Measurements from ENCODE around the gene ZNF747. TPM values are rescaled to one million over a fixed set of nuclear protein-coding genes. Genes with fewer than 3 reads are reported as not detected.
"Not testable (repeated sequence)": the region's sequence is repeated elsewhere in the genome, so short reads cannot be mapped to it uniquely, and the experiment has no call there.

The ZNF747 gene
- total RNA-seq, 2 experiments from 2014 or later: 10.4 to 11.8 TPM

- DNase-seq: no peak
- Mint-ChIP-seq H3K27me3 (no peaks in the 10 kb centered on the region), H3K36me3 (ENCODE audit: low read depth) (peaks cover 17% of the 10 kb centered on the region), H3K9me3 (no peaks in the 10 kb centered on the region), H3K4me3 (no peak overlapping the region), H3K4me1 (peaks cover 22% of the 10 kb centered on the region), H3K27ac (no peak overlapping the region)
- CTCF ChIA-PET: interaction anchor here (1.1 to 1.6 kb wide), 2 partner anchors 20 to 59 kb away, joined by 3 read pairs; no protein-coding TSS in a partner anchor
- POLR2A ChIA-PET: no interaction called here
These were observed 4.6 kb upstream of the ZNF747 start for GRCh38 chr16:30539000-30539964.

GRCh38 chr16:30536391-30537024 is 1.9 kb upstream of the ZNF747 start:
- not testable (repeated sequence) for DNase-seq, H3K27me3 Mint-ChIP-seq, H3K9me3 Mint-ChIP-seq
- Mint-ChIP-seq H3K36me3 (ENCODE audit: low read depth) (peaks cover 25% of the 10 kb centered on the region), H3K27ac (peak overlapping the region; percentile 96), H3K4me3 (peak overlapping the region; percentile 85), H3K4me1 (peaks cover 28% of the 10 kb centered on the region)
- ChIA-PET CTCF (interaction anchor here (0.8 to 4.2 kb wide), 16 partner anchors 9 to 92 kb away, joined by 3 to 20 read pairs (median 4); partner anchors contain the start of genes ZNF764 and ZNF768), POLR2A (interaction anchor here (0.9 to 1.2 kb wide), 2 partner anchors 15 to 21 kb away, joined by 3 to 4 read pairs; partner anchors contain the start of gene ZNF764)

GRCh38 chr16:30535777-30536190 is 1.1 kb upstream of the ZNF747 start:
- ChIA-PET POLR2A (interaction anchor here (0.5 to 1.3 kb wide), 7 partner anchors 16 to 106 kb away, joined by 3 to 7 read pairs (median 4); partner anchors contain the start of genes DCTPP1, ZNF688 and ZNF764), CTCF (interaction anchor here (0.6 to 4.2 kb wide), 27 partner anchors 9 to 126 kb away, joined by 3 to 20 read pairs (median 5); partner anchors contain the start of genes ZNF688, ZNF689, ZNF764 and ZNF768)
- H3K4me3 Mint-ChIP-seq: peak overlapping the region; percentile 85
- DNase-seq: peak; percentile 69
- H3K4me1 Mint-ChIP-seq: peaks cover 32% of the 10 kb centered on the region
- no peaks in the 10 kb centered on the region for H3K27me3 Mint-ChIP-seq
- H3K36me3 Mint-ChIP-seq (ENCODE audit: low read depth): peaks cover 30% of the 10 kb centered on the region
- no peaks in the 10 kb centered on the region for H3K9me3 Mint-ChIP-seq
- H3K27ac Mint-ChIP-seq: peak overlapping the region; percentile 96

GRCh38 chr16:30535106-30535776 is 583 bp upstream of the ZNF747 start:
- H3K36me3 Mint-ChIP-seq (ENCODE audit: low read depth): peaks cover 32% of the 10 kb centered on the region
- H3K4me1 Mint-ChIP-seq: peaks cover 38% of the 10 kb centered on the region
- POLR2A ChIA-PET: interaction anchor here (0.5 to 1.3 kb wide), 8 partner anchors 17 to 117 kb away, joined by 3 to 7 read pairs (median 4); partner anchors contain the start of genes DCTPP1, ZNF688 and ZNF764
- H3K27me3 Mint-ChIP-seq: no peaks in the 10 kb centered on the region
- H3K27ac Mint-ChIP-seq: peak overlapping the region; percentile 96
- no peaks in the 10 kb centered on the region for H3K9me3 Mint-ChIP-seq
- CTCF ChIA-PET: interaction anchor here (0.6 to 4.2 kb wide), 30 partner anchors 8 to 392 kb away, joined by 3 to 20 read pairs (median 4); partner anchors contain the start of genes ZNF688, ZNF689, ZNF764 and ZNF768
- peak overlapping the region; percentile 85 for H3K4me3 Mint-ChIP-seq
- DNase-seq: peak; percentile 51

GRCh38 chr16:30533748-30534367 is 800 bp downstream of the ZNF747 start:
- Mint-ChIP-seq H3K9me3 (no peaks in the 10 kb centered on the region), H3K4me3 (peak overlapping the region; percentile 85), H3K4me1 (peaks cover 47% of the 10 kb centered on the region), H3K27me3 (no peaks in the 10 kb centered on the region), H3K36me3 (ENCODE audit: low read depth) (peaks cover 30% of the 10 kb centered on the region), H3K27ac (peak overlapping the region; percentile 96)
- CTCF ChIA-PET: interaction anchor here (0.8 to 4.2 kb wide), 16 partner anchors 9 to 160 kb away, joined by 3 to 20 read pairs (median 8); partner anchors contain the start of genes ZNF688, ZNF764 and ZNF768
- POLR2A ChIA-PET: interaction anchor here (0.6 kb wide), 1 partner anchor 23 kb away, joined by 3 read pairs; no protein-coding TSS in a partner anchor
- no peak for DNase-seq

GRCh38 chr16:30533146-30533522 is 1.5 kb downstream of the ZNF747 start:
- Mint-ChIP-seq H3K36me3 (ENCODE audit: low read depth) (peaks cover 28% of the 10 kb centered on the region), H3K27ac (no peak overlapping the region), H3K9me3 (no peaks in the 10 kb centered on the region), H3K4me1 (peaks cover 50% of the 10 kb centered on the region), H3K27me3 (no peaks in the 10 kb centered on the region), H3K4me3 (peak overlapping the region; percentile 69)
- DNase-seq: no peak
- ChIA-PET POLR2A (no interaction called here), CTCF (interaction anchor here (2.1 to 4.2 kb wide), 5 partner anchors 8 to 65 kb away, joined by 8 to 20 read pairs (median 15); partner anchors contain the start of genes ZNF688, ZNF764 and ZNF768)

- H3K4me1 Mint-ChIP-seq: peaks cover 52% of the 10 kb centered on the region
- DNase-seq: no peak
- H3K4me3 Mint-ChIP-seq: peak overlapping the region; percentile 69
- no peaks in the 10 kb centered on the region for H3K27me3 Mint-ChIP-seq
- peaks cover 24% of the 10 kb centered on the region for H3K36me3 Mint-ChIP-seq (ENCODE audit: low read depth)
- no peaks in the 10 kb centered on the region for H3K9me3 Mint-ChIP-seq
- POLR2A ChIA-PET: no interaction called here
- CTCF ChIA-PET: interaction anchor here (4.2 kb wide), 1 partner anchor 25 kb away, joined by 18 read pairs; the partner anchor contains the start of gene ZNF764
- H3K27ac Mint-ChIP-seq: no peak overlapping the region
These were observed 2.1 kb downstream of the ZNF747 start for GRCh38 chr16:30532285-30533145.

GRCh38 chr16:30530163-30531037 is 4.3 kb downstream of the ZNF747 start:
- H3K4me3 Mint-ChIP-seq: no peak overlapping the region
- no peak for DNase-seq
- H3K27ac Mint-ChIP-seq: peak overlapping the region; percentile 57
- H3K4me1 Mint-ChIP-seq: peaks cover 44% of the 10 kb centered on the region
- no peaks in the 10 kb centered on the region for H3K9me3 Mint-ChIP-seq
- H3K36me3 Mint-ChIP-seq (ENCODE audit: low read depth): peaks cover 15% of the 10 kb centered on the region
- no peaks in the 10 kb centered on the region for H3K27me3 Mint-ChIP-seq
- POLR2A ChIA-PET: no interaction called here
- CTCF ChIA-PET: interaction anchor here (0.7 to 2.9 kb wide), 9 partner anchors 11 to 201 kb away, joined by 3 to 10 read pairs (median 3); partner anchors contain the start of gene ZNF764

GRCh38 chr16:30528799-30529457 is 5.7 kb downstream of the ZNF747 start:
- peaks cover 46% of the 10 kb centered on the region for H3K4me1 Mint-ChIP-seq
- ChIA-PET CTCF (interaction anchor here (0.9 to 2.9 kb wide), 6 partner anchors 20 to 87 kb away, joined by 3 to 10 read pairs (median 4); partner anchors contain the start of gene ZNF764), POLR2A (no interaction called here)
- no peak overlapping the region for H3K4me3 Mint-ChIP-seq
- peaks cover 15% of the 10 kb centered on the region for H3K36me3 Mint-ChIP-seq (ENCODE audit: low read depth)
- H3K27ac Mint-ChIP-seq: peak overlapping the region; percentile 50
- H3K27me3 Mint-ChIP-seq: no peaks in the 10 kb centered on the region
- DNase-seq: no peak
- H3K9me3 Mint-ChIP-seq: no peaks in the 10 kb centered on the region
